Mesendoderm (in vitro differentiated cells): ENCODE data around the gene ADAMTSL2.
A peak's percentile ranks its signal among the peaks of the same experiment; 100 is the strongest.

Source experiments
- DNase-seq: peaks from one replicate; pipeline ENCODE4 v3.0.0; 2013
- H2AK5ac ChIP-seq: 2 replicates; pipeline ENCODE4 v1.6.1; 2013; ENCODE audit warnings: low read length, inconsistent platforms
- H2BK120ac ChIP-seq: 2 replicates; pipeline ENCODE4 v1.6.1; 2013; ENCODE audit warnings: low read depth, mild to moderate bottlenecking, low read length, moderate library complexity, mixed read lengths
- H2BK15ac ChIP-seq: replicated peaks from 2 replicates; pipeline ENCODE4 v1.6.1; 2013; ENCODE audit warnings: low read depth, mild to moderate bottlenecking, moderate library complexity
- H2BK5ac ChIP-seq: 2 replicates; pipeline ENCODE4 v1.6.1; 2013; ENCODE audit warnings: low read length, inconsistent platforms
- H3K18ac ChIP-seq: 2 replicates; pipeline ENCODE4 v1.6.1; 2013; ENCODE audit warnings: mild to moderate bottlenecking, low read length, mixed read lengths
- H3K23ac ChIP-seq: one replicate; pipeline ENCODE4 v1.6.1; 2013; ENCODE audit warnings: low read length
- H3K27ac ChIP-seq: 2 replicates; pipeline ENCODE4 v1.5.1; 2013; ENCODE audit warnings: low read depth, mild to moderate bottlenecking, inconsistent platforms, low read length, moderate library complexity
- H3K27me3 ChIP-seq: 2 replicates; pipeline ENCODE4 v1.6.1; 2013; ENCODE audit warnings: low read length, control low read depth, mild to moderate bottlenecking, inconsistent platforms; ENCODE audit not compliant: insufficient read depth, poor library complexity
- H3K36me3 ChIP-seq: 2 replicates; pipeline ENCODE4 v1.6.1; 2013; ENCODE audit warnings: low read length, inconsistent platforms; ENCODE audit not compliant: control insufficient read depth, insufficient read depth
- H3K4ac ChIP-seq: one replicate; pipeline ENCODE4 v1.6.1; 2013; ENCODE audit warnings: low read depth, mild to moderate bottlenecking, low read length, moderate library complexity
- H3K4me1 ChIP-seq: 2 replicates; pipeline ENCODE4 v1.6.1; 2013; ENCODE audit warnings: low read depth, low read length, inconsistent platforms; ENCODE audit not compliant: control insufficient read depth
- H3K4me2 ChIP-seq: 2 replicates; pipeline ENCODE4 v1.6.1; 2013; ENCODE audit warnings: low read length
- H3K4me3 ChIP-seq: 2 replicates; pipeline ENCODE4 v1.5.1; 2013; ENCODE audit warnings: mild to moderate bottlenecking, low read length
- H3K56ac ChIP-seq: one replicate; pipeline ENCODE4 v1.6.1; 2013; ENCODE audit warnings: low read length
- H3K79me1 ChIP-seq: 2 replicates; pipeline ENCODE4 v1.6.1; 2013; ENCODE audit warnings: low read length, inconsistent platforms
- H3K79me2 ChIP-seq: 2 replicates; pipeline ENCODE4 v1.6.1; 2013; ENCODE audit warnings: mild to moderate bottlenecking, low read length; ENCODE audit not compliant: control insufficient read depth, insufficient read depth
- H3K9ac ChIP-seq: 2 replicates; pipeline ENCODE4 v1.6.1; 2013; ENCODE audit warnings: low read length, inconsistent platforms
- H4K5ac ChIP-seq: one replicate; pipeline ENCODE4 v1.6.1; 2013; ENCODE audit warnings: low read length
- H4K8ac ChIP-seq: one replicate; pipeline ENCODE4 v1.6.1; 2013; ENCODE audit warnings: low read depth, mild to moderate bottlenecking, control low read depth, low read length, moderate library complexity
- WGBS: extraction: QIAGEN DNeasy Blood & Tissue Kit; methylation state at CpG from one replicate; pipeline ENCODE4 v1.1.7; 2013; ENCODE audit warnings: low lambda C conversion rate, missing lambda C conversion rate; ENCODE audit not compliant: insufficient coverage; ENCODE audit errors: extremely low coverage; 5-methylcytosine and 5-hydroxymethylcytosine counted together

Gene ADAMTSL2

GRCh38 chr9:133515615-133516255 is 18.8 kb upstream of the ADAMTSL2 start:
- DNase-seq = no peak
- H3K56ac ChIP-seq = peak overlapping the region; percentile 34
- no peak overlapping the region for H2BK15ac ChIP-seq

GRCh38 chr9:133516256-133516960 is 18.1 kb upstream of the ADAMTSL2 start:
- DNase-seq = no peak
- Histone ChIP-seq H3K4ac (no peak overlapping the region), H3K4me2 (no peak overlapping the region), H2BK15ac (no peak overlapping the region), H3K4me3 (no peak overlapping the region), H2AK5ac (no peak overlapping the region), H3K79me1 (no peaks in the 10 kb centered on the region), H2BK5ac (no peak overlapping the region), H2BK120ac (no peak overlapping the region), H3K4me1 (peaks cover 2% of the 10 kb centered on the region), H3K23ac (no peak overlapping the region), H3K36me3 (no peaks in the 10 kb centered on the region), H4K8ac (no peak overlapping the region), H3K27ac (no peak overlapping the region), H3K79me2 (no peaks in the 10 kb centered on the region), H3K27me3 (no peaks in the 10 kb centered on the region), H4K5ac (no peak overlapping the region), H3K18ac (no peak overlapping the region), H3K56ac (no peak overlapping the region), H3K9ac (no peak overlapping the region)
- WGBS = no CpG with 5 or more reads among the region's 11 CpGs

More at GRCh38 chr9:133515615-133516255, 18.8 kb upstream of the ADAMTSL2 start:
- no peak overlapping the region for H4K5ac ChIP-seq
- no CpG with 5 or more reads among the region's 17 CpGs for WGBS
- H3K79me2 ChIP-seq = no peaks in the 10 kb centered on the region
- H3K27ac ChIP-seq = no peak overlapping the region
- no peak overlapping the region for H2BK5ac ChIP-seq
- H3K9ac ChIP-seq = no peak overlapping the region
- no peak overlapping the region for H3K18ac ChIP-seq
- H4K8ac ChIP-seq = no peak overlapping the region
- no peaks in the 10 kb centered on the region for H3K79me1 ChIP-seq
- no peak overlapping the region for H3K4me2 ChIP-seq
- no peaks in the 10 kb centered on the region for H3K36me3 ChIP-seq
- no peak overlapping the region for H3K4ac ChIP-seq
- H3K4me1 ChIP-seq = peaks cover 2% of the 10 kb centered on the region
- no peak overlapping the region for H2BK120ac ChIP-seq
- no peak overlapping the region for H3K23ac ChIP-seq
- no peak overlapping the region for H3K4me3 ChIP-seq
- no peaks in the 10 kb centered on the region for H3K27me3 ChIP-seq
- no peak overlapping the region for H2AK5ac ChIP-seq

- H3K79me2 ChIP-seq = no peaks in the 10 kb centered on the region
- WGBS = no CpG with 5 or more reads among the region's 9 CpGs
- H3K4me3 ChIP-seq = no peak overlapping the region
- no peak overlapping the region for H4K8ac ChIP-seq
- H3K9ac ChIP-seq = no peak overlapping the region
- H2BK15ac ChIP-seq = no peak overlapping the region
- no peak overlapping the region for H3K23ac ChIP-seq
- H3K4me2 ChIP-seq = no peak overlapping the region
- H2AK5ac ChIP-seq = no peak overlapping the region
- no peak overlapping the region for H3K27ac ChIP-seq
- no peaks in the 10 kb centered on the region for H3K36me3 ChIP-seq
- no peaks in the 10 kb centered on the region for H3K27me3 ChIP-seq
- no peak for DNase-seq
- H2BK120ac ChIP-seq = no peak overlapping the region
- no peak overlapping the region for H2BK5ac ChIP-seq
- no peak overlapping the region for H3K4ac ChIP-seq
- H4K5ac ChIP-seq = no peak overlapping the region
- H3K4me1 ChIP-seq = peaks cover 2% of the 10 kb centered on the region
- no peak overlapping the region for H3K18ac ChIP-seq
- H3K79me1 ChIP-seq = no peaks in the 10 kb centered on the region
- H3K56ac ChIP-seq = no peak overlapping the region
These were observed 17.5 kb upstream of the ADAMTSL2 start for GRCh38 chr9:133516961-133517350.

- H3K56ac ChIP-seq = no peak overlapping the region
- H3K27ac ChIP-seq = no peak overlapping the region
- H3K27me3 ChIP-seq = no peaks in the 10 kb centered on the region
- no peak overlapping the region for H3K4ac ChIP-seq
- H3K23ac ChIP-seq = no peak overlapping the region
- H3K79me1 ChIP-seq = no peaks in the 10 kb centered on the region
- H3K4me1 ChIP-seq = peaks cover 2% of the 10 kb centered on the region
- H2AK5ac ChIP-seq = no peak overlapping the region
- H4K5ac ChIP-seq = no peak overlapping the region
- H4K8ac ChIP-seq = no peak overlapping the region
- no peak overlapping the region for H2BK5ac ChIP-seq
- H3K9ac ChIP-seq = no peak overlapping the region
- H3K18ac ChIP-seq = no peak overlapping the region
- no peak overlapping the region for H2BK120ac ChIP-seq
- DNase-seq = no peak
- no CpG with 5 or more reads among the region's 8 CpGs for WGBS
- H3K4me2 ChIP-seq = no peak overlapping the region
- no peaks in the 10 kb centered on the region for H3K36me3 ChIP-seq
- no peaks in the 10 kb centered on the region for H3K79me2 ChIP-seq
- no peak overlapping the region for H3K4me3 ChIP-seq
- H2BK15ac ChIP-seq = no peak overlapping the region
These were observed 16.8 kb upstream of the ADAMTSL2 start for GRCh38 chr9:133517711-133518110.

GRCh38 chr9:133518200-133518599 is 16.3 kb upstream of the ADAMTSL2 start:
- Histone ChIP-seq H3K23ac (no peak overlapping the region), H3K4me2 (no peak overlapping the region), H2BK15ac (no peak overlapping the region), H3K36me3 (no peaks in the 10 kb centered on the region), H3K9ac (no peak overlapping the region), H3K56ac (no peak overlapping the region), H3K4me1 (no peaks in the 10 kb centered on the region), H3K18ac (no peak overlapping the region), H3K79me1 (no peaks in the 10 kb centered on the region), H3K27ac (no peak overlapping the region), H3K4ac (no peak overlapping the region), H2BK120ac (no peak overlapping the region), H2AK5ac (no peak overlapping the region), H3K4me3 (no peak overlapping the region), H2BK5ac (no peak overlapping the region), H4K5ac (no peak overlapping the region), H4K8ac (no peak overlapping the region), H3K79me2 (no peaks in the 10 kb centered on the region), H3K27me3 (no peaks in the 10 kb centered on the region)
- DNase-seq = no peak
- no CpG with 5 or more reads among the region's 5 CpGs for WGBS
